ENCODE data around the gene ATOH1.

The ATOH1 gene

GRCh38 chr4:93834249-93835066 is 5.9 kb downstream of the ATOH1 start:
- DNase-seq = no peak

DNA sequence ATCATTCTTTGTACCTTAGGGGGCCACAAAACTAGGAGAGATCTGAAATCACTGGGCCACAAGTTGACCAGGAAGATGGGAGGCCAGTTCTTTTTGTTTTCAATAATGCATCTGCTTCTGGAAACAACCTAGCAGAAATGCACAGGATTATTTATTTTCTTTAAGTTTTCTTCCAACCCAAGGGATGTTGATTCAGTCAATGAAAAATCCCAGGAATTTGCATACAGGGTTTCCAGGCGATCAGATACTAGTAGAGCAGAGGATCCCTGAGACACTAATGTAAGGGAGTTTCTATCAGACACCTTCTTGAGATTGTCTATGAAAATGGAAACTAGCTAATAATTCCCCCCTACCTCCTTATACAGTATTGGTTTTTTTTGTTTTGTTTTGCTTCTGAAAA is 7.4 kb downstream of the ATOH1 start:
- no peak for DNase-seq

DNA sequence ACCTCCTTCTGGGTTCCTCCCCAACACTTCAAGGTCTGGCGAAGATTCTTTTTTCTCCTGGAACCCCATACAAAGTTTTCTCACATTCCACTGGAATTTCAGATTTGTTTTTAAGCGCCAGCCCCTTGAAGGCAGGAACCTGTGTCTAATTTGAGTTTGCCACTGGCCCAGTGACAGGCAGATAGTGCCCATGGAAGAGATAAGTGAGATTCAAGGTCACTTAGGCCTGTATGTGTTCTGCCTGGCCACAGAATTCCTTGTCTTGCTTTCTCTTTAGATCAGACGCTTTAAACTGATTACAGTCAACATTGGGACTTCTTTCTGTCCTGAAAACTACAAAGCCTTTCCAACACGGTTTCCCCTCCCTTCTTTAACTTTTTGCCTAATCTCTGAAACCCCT is 11.2 kb downstream of the ATOH1 start:
- DNase-seq = no peak

DNA sequence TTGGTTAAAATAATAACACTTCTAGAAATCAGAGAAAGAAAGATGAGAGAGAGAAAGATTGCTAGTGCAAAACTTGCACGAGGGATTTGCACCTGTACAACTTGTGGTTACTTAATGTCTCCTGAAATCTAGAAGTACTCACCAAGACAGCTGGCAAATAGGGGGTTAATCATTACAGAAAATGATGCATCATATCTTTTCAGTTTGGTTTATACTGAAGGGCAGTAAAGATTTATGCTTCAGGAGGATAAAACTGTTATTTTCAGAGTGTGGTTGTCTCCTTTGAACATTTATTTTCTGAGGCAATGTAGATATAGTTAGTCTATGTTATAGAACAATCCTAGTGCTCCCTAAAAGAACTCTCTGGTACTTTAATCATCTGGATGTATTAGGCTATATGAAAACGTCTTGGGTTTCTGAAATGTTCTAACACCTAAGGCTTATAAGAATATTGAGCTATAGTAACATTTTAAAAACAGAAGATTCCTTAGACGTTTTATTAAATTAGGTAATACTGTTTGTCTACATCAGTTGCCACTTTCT is 13.3 kb downstream of the ATOH1 start:
- DNase-seq = no peak

DNA sequence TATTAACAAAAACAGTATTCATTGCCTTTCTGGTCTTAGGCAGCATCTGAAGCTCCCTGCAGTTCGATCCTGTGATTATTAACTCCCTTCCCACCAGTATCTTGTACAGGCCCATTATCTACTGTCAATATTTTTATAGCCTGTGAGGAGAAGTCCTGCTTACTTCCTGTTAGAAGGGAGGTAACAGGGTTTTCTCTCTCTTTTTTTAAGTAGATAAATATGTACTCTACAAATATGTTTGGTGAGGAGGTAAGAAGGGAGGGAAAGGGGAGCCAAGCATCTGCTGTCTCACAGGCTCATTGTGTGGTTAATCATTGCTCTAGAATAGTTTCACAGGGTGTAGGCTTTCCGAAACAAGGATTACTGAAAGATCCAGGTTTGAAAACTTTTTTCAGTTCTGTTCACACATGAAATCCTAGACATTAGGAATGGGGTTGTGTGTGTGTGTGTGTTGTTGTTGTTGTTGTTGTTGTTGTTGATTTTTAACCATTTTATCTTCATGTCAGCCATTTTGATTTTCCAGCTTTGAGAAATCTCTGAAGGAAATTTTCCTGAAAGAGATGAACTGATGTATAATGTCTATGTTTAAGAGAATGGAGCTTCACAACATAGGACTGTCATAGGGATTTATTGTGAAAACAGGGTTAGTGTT is 14.2 kb downstream of the ATOH1 start:
- no peak for DNase-seq

DNA sequence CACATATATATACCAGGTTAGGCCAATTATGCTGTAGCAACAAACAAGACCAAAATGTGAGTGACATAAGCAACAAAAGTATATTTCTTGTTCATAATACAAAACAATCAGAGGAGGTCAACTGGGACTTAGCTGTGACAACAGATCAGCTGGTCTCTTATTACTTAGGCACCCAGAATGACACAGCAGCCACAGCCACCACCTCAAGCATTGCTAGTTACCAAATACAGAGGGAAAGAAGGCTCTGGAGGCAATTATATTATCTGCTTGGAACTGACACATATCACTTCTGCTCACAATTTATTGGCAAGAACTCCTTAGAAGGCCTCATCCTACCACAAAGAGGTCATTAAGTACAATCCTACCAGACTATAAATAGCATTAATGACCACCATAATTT is 15.2 kb downstream of the ATOH1 start:
- no peak for DNase-seq

- DNase-seq = no peak
These were observed 24.1 kb downstream of the ATOH1 start for GRCh38 chr4:93852680-93853079.

GRCh38 chr4:93855926-93856325 is 27.4 kb downstream of the ATOH1 start:
- no peak for DNase-seq

DNA sequence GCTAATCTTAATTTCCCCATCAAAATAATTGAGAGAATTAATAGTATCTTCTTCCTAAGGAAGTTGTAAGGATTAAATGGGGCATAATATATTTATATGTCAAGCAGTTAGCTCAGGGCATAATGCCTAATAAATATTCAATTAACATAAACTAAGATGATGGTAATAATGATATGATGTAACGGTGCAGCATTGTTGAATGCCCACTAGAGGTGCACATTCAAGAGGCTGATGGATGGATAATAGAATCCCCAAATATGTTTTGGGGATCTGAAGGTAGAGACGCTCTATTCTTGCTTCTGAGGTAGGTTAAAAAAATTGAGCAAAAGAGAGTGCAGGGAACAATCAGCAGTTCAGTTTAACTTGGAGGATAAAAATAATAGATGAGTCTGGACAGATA is 37.1 kb downstream of the ATOH1 start:
- no peak for DNase-seq

DNA sequence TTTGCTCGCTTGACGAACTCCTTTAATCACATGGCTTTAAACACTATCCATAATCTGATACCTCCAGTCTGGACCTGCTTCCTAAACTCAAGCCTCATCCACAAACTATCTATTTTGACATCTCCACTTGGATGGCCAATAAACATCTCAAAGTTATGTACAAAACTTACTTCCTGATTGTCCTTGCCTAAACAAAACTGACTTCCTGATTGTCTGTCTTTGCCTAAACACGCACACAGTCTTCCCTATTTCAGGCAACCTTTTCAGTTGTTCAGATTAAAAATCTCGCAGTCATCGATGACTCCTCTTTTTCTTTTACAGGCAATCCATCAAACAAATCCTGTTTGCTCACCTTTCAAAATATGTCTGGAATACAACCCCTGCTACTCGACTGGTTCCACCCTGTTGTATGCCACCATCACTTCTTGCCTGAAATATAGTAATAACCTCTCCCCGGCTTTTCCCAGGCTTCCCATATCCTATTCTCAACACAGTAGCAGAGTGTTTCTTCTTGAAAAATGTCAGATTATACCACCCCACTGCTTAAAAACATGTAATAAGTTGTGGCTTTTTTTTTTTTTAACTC is 39.0 kb downstream of the ATOH1 start:
- no peak for DNase-seq

DNA sequence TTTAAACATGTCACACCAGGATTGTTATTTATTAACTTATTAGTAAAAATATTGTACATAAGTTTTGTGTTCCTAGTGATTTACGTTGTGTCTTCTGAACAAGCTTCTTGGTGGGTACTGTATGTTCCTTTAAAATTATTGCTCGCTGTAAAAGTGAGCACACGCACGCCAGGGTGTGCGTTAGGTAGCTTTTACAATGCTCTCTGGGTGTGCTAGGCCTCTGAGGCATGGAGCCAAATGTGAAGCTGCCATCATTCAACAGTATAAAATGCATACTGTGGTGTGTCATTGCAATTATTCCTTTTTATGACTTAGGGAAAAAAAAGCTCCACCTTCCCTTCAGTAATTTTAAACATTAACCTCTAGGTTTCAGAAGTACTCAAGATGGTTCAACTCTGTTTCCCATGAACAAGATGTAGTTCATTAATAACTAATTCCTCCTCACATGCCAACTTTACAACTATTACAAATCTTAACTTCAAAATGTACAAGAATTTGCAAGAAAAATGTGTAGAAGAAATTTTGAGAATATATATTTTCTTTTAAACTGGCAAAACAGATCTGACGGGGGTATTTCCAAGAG is 42.4 kb downstream of the ATOH1 start:
- no peak for DNase-seq

GRCh38 chr4:93876754-93877153 is 48.2 kb downstream of the ATOH1 start:
- no peak for DNase-seq

GRCh38 chr4:93878566-93878965 is 50.0 kb downstream of the ATOH1 start:
- no peak for DNase-seq

GRCh38 chr4:93879919-93880318 is 51.4 kb downstream of the ATOH1 start:
- no peak for DNase-seq
